HFFc6 (cell line): ENCODE results near the gene OPN4. TPM values are rescaled to one million over a fixed set of nuclear protein-coding genes. Genes with fewer than 3 reads are reported as not detected.
"Not testable (repeated sequence)": the region's sequence is repeated elsewhere in the genome, so short reads cannot be mapped to it uniquely, and the experiment has no call there.

Experiments
- DNase-seq: peaks from one replicate; pipeline ENCODE4 v3.0.0-alpha.2; 2018
- H3K27ac Mint-ChIP-seq: 2 replicates; pipeline ENCODE4 v1.8.0; 2020; ENCODE audit warnings: mild to moderate bottlenecking, mixed read lengths
- H3K27me3 Mint-ChIP-seq: 2 replicates; pipeline ENCODE4 v1.8.0; 2021; ENCODE audit warnings: mild to moderate bottlenecking, moderate library complexity, mixed read lengths; ENCODE audit not compliant: insufficient read depth
- H3K36me3 Mint-ChIP-seq: 2 replicates; pipeline ENCODE4 v1.8.0; 2021; ENCODE audit warnings: low read depth, mixed read lengths
- H3K4me1 Mint-ChIP-seq: 2 replicates; pipeline ENCODE4 v1.8.0; 2020; ENCODE audit warnings: low read depth, mixed read lengths
- H3K4me3 Mint-ChIP-seq: 2 replicates; pipeline ENCODE4 v1.8.0; 2020; ENCODE audit warnings: mild to moderate bottlenecking, moderate library complexity, mixed read lengths
- H3K9me3 Mint-ChIP-seq: 2 replicates; pipeline ENCODE4 v1.8.0; 2020; ENCODE audit warnings: mild to moderate bottlenecking, mixed read lengths
- total RNA-seq, 6 experiments: library from RNA; stranded (reverse); fragmentation: NEBNext Ultra II Directional; extraction: Animal tissue kit (Norgen Biotek cat#: 25700); gene quantifications; 2 replicates in 1 of 6; 3 replicates in 5 of 6; pipeline ENCODE4 v1.2.3, GENCODE V29; 2021
- TF ChIP-seq, protein P1 (sequence below): fragments of 200-600 bp; sonication (generic); IDR thresholded peaks from 2 replicates; pipeline ENCODE4 v1.5.0; 2021; ENCODE audit warnings: antibody characterized with exemption, mild to moderate bottlenecking

The OPN4 gene
- total RNA-seq, 6 experiments from 2014 or later, result not detected

GRCh38 chr10:86644152-86644793, 10.1 kb upstream of the OPN4 start:
- no peak overlapping the region for H3K4me3 Mint-ChIP-seq
- TF ChIP-seq, protein P1, sequence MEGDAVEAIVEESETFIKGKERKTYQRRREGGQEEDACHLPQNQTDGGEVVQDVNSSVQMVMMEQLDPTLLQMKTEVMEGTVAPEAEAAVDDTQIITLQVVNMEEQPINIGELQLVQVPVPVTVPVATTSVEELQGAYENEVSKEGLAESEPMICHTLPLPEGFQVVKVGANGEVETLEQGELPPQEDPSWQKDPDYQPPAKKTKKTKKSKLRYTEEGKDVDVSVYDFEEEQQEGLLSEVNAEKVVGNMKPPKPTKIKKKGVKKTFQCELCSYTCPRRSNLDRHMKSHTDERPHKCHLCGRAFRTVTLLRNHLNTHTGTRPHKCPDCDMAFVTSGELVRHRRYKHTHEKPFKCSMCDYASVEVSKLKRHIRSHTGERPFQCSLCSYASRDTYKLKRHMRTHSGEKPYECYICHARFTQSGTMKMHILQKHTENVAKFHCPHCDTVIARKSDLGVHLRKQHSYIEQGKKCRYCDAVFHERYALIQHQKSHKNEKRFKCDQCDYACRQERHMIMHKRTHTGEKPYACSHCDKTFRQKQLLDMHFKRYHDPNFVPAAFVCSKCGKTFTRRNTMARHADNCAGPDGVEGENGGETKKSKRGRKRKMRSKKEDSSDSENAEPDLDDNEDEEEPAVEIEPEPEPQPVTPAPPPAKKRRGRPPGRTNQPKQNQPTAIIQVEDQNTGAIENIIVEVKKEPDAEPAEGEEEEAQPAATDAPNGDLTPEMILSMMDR, result peak; percentile 57
- H3K27ac Mint-ChIP-seq, result no peak overlapping the region
- no peak for DNase-seq
- no peaks in the 10 kb centered on the region for H3K9me3 Mint-ChIP-seq
- no peaks in the 10 kb centered on the region for H3K36me3 Mint-ChIP-seq
- peaks cover 4% of the 10 kb centered on the region for H3K27me3 Mint-ChIP-seq
- peaks cover 60% of the 10 kb centered on the region for H3K4me1 Mint-ChIP-seq

DNA sequence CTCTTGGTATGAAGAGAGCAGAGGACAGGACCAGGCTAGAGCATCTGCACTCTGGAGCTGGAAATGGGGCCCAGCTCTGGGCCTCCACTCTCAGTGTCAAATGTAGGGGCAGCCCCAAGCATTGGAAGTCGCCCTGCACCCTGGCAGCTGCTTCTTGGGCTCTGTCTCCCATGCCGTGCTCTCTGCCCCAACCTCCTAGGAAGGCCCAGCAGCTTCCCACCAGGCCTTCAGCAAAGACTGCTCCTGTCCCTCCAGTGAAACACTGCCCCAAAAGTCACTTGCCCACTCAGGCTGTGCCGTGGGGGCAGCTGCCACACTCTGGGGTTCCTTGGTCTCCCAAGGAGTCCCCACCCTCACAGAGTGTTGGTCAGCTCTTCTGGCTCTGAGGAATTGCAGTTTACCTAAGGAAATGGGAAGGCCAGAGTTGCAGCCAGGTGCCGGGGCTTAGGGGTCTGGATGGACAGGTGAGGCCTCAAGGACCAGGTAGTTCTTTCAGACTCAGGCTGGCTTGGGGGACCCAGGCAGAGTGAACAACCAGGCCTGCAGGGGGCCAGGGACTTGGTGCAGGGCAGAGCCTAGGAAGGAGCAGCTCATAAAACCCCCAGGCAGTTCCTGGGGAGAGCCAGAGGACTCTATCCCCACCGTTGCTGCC, 9.4 kb upstream of the OPN4 start:
- TF ChIP-seq, protein P1, result peak; percentile 23; the same call in 1 of the 2 replicates
- Mint-ChIP-seq H3K27me3 (peaks cover 4% of the 10 kb centered on the region), H3K27ac (no peak overlapping the region), H3K36me3 (no peaks in the 10 kb centered on the region), H3K4me1 (peaks cover 63% of the 10 kb centered on the region), H3K4me3 (no peak overlapping the region), H3K9me3 (no peaks in the 10 kb centered on the region)
- DNase-seq, result no peak

DNA sequence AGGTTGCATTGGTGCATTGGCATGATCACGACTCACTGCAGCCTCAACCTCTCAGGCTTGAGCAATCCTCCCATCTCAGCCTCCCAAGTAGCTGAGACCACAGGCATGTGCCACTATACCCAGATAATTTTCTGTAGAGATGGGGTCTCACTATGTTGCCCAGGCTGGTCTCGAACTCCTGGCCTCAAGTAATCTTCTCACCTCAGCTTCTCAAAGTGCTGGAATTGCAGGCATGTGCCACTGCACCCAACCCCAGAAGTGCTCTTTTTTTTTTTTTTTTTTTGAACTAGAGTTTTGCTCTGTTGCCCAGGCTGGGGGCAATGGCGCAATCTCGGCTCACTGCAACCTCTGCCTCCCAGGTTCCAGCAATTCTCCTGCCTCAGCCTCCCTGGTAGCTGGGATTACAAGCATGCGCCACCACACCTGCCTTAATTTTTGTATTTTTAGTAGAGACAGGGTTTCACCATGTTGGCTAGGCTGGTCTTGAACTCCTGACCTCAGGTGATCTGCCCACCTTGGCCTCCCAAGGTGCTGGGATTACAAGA, 8.7 kb upstream of the OPN4 start:
- not testable (repeated sequence) for H3K27me3 Mint-ChIP-seq, H3K36me3 Mint-ChIP-seq, H3K27ac Mint-ChIP-seq, H3K4me3 Mint-ChIP-seq, H3K9me3 Mint-ChIP-seq, DNase-seq
- H3K4me1 Mint-ChIP-seq, result peaks cover 63% of the 10 kb centered on the region

- H3K27ac Mint-ChIP-seq, result no peak overlapping the region
- peaks cover 63% of the 10 kb centered on the region for H3K4me1 Mint-ChIP-seq
These were observed 7.8 kb upstream of the OPN4 start for GRCh38 chr10:86646532-86646931.

DNA sequence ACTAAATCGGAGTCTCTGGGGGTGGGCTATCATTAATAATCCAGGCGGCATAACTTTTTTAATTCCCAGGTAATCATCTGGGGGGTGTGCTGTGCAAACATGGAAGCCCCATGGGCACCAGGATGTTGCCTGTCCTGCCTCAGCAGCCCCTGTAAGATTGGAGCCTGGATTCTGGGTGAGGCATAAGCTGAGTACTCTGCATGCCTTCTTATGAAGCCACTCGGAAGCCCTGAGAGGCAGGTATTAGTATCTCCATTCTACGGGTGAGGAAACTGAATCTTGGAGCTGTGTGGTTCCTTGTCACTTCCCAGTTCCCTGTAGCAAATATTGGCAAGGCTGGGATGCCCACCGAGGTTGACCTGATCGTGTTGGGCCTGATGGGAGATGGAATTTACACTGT, 7.4 kb upstream of the OPN4 start:
- TF ChIP-seq, protein P1, result no peak
- Mint-ChIP-seq H3K36me3 (no peaks in the 10 kb centered on the region), H3K9me3 (no peaks in the 10 kb centered on the region), H3K4me1 (peaks cover 59% of the 10 kb centered on the region), H3K27me3 (peaks cover 4% of the 10 kb centered on the region), H3K4me3 (no peak overlapping the region), H3K27ac (no peak overlapping the region)
- DNase-seq, result no peak

More at GRCh38 chr10:86646532-86646931, 7.8 kb upstream of the OPN4 start:
- Mint-ChIP-seq H3K4me3 (no peak overlapping the region), H3K27me3 (peaks cover 4% of the 10 kb centered on the region), H3K9me3 (no peaks in the 10 kb centered on the region), H3K36me3 (no peaks in the 10 kb centered on the region)
- DNase-seq, result no peak
- TF ChIP-seq, protein P1, result no peak
